HG03175 (cell line): ENCODE results near the gene SPAG4.

Experiments used
- ATAC-seq: cut with Tn5 transposase; IDR thresholded peaks from one replicate; pipeline ENCODE4 v1.9.1; 2021; ENCODE audit warnings: mild to moderate bottlenecking, moderate library complexity; ENCODE audit not compliant: unreplicated experiment

SPAG4 gene

GRCh38 chr20:35619196-35620095, 3.8 kb downstream of the SPAG4 start:
- ATAC-seq: peak; percentile 33

GRCh38 chr20:35620818-35621559, 5.4 kb downstream of the SPAG4 start:
- ATAC-seq: no peak

GRCh38 chr20:35621560-35621946, 5.9 kb downstream of the SPAG4 start:
- ATAC-seq: no peak

GRCh38 chr20:35625584-35626385, 10.2 kb downstream of the SPAG4 start:
- ATAC-seq: no peak

DNA sequence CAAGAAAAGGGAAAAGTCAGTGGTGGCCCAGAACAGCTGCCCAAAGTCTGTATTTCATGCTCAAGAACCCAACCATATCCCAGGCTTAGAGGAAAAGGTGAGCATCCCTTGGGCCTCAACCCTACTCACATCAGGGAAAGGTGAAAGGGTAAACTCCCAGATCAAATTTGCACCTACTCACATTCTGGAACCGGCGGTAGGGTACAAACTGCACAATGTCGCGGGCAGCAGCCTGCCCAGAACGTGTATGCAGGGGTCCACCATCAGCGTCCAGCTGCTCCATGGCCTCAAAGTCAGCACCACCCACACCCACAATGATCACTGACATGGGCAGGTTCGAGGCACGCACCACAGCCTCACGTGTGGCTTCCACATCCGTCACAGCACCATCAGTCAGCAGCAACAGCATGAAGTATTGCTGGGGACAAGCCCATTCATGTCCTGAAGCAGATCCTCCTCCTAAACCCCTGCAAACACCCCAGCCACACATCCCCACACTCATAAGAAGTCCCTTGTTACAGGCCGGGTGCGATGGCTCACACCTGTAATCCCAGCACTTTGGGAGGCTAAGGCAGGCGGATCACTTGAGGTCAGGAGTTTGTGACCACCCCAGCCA, 10.9 kb downstream of the SPAG4 start:
- ATAC-seq: no peak

DNA sequence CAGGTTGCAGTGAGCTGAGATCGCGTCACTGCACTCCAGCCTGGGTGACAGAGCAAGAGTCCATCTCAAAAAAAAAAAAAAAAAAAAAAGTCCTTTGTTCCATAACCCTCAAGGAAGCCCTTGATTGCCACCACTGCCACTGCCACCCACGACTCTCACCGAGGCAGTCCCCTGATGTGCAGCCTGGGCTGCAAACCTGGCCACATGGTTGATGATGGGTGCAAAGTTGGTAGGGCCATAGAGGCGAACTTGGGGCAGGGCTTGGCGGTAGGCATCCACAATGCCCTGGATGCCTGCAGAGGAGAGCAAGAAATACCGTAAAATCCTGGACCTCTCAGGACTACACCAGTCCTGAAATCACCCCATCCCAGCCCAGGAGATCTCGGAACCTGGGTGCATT, 11.5 kb downstream of the SPAG4 start:
- ATAC-seq: no peak

GRCh38 chr20:35629427-35630145, 14.0 kb downstream of the SPAG4 start:
- ATAC-seq: no peak

DNA sequence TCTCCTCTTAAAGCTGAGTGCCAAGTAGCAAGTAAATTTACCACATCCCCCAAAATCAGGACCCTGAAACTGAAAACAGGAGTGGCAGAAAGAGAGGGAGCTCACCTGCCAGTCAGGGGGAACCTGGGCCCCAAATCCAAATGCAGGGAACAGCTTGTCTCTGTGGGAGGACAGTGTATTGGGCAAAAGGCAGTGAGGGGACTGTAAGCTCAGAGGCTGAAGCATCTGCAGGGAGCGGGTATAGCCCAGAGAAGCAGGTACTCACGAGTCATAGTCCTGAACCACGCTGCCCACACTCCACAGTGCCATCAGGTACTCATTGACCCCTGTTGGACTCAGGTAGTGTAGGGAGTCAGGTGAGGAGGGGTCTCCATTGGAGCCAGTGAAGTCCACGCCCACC, 15.0 kb downstream of the SPAG4 start:
- no peak for ATAC-seq

DNA sequence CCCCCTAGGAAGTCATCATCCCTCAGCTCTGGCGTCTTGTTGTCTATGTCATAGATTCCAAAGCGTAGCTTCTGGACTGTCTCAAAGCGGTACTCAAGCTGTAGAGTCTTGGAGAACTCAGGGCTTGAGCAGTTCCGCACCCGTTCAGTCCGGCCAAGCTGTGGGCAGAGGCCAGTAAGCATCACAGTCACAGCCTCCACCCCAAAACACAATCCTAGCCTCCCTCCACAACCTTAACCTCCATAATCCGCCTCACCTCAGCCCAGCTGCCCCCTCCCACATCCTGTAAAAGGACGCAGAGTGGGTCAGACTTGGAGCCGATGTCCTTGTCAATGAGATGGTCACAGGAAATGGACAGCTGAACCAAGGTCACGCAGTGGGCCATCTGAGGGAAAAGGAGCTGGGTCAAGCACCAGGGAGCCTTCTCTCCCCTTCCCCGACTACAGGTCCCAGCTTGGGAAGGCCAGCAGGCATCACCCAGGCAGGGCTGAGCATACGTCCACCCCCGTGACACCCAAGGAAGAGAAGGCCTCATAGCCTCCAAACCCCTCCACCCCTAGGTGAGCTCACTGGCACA, 17.0 kb downstream of the SPAG4 start:
- ATAC-seq: no peak

DNA sequence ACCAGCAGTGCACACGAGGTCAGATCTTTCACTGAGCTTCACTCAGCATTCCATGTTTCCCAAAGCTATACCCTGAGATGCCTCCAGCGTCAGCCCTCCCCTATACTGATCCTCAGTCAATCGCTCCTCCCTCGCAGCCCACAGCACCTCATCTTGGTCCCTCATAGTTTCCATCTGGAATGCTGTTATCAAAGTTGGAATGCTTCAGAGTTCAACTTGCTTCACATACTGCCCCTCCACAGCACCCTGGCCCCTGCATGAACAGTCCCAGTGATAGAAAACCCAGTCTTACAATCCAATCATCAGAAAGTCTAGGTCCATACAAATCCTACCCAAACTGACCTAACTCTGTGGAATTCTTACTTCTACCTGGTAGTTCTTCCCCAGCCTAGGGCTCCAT, 20.0 kb downstream of the SPAG4 start:
- no peak for ATAC-seq

GRCh38 chr20:35636095-35636494, 20.5 kb downstream of the SPAG4 start:
- no peak for ATAC-seq

GRCh38 chr20:35637276-35637675, 21.6 kb downstream of the SPAG4 start:
- ATAC-seq: no peak

DNA sequence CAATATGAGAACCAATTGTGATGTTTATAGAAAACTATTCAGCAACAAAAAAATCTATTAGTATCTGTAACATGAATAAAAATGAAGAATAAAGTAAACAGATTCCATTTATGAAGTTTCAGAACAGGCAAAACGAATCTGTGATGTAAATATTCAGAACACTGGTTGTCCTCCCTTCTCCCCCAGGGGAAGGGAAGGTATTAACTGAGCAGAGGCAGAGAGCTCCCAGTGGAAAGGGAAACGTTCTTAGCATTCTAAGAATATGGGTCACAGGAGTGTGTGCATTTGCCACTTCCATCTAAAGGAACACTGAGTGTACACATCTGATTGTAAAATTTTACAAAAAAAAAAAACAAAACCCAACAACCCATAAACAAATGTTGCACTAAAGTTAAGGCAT, 23.1 kb downstream of the SPAG4 start:
- ATAC-seq: no peak

GRCh38 chr20:35640724-35641123, 25.1 kb downstream of the SPAG4 start:
- no peak for ATAC-seq

DNA sequence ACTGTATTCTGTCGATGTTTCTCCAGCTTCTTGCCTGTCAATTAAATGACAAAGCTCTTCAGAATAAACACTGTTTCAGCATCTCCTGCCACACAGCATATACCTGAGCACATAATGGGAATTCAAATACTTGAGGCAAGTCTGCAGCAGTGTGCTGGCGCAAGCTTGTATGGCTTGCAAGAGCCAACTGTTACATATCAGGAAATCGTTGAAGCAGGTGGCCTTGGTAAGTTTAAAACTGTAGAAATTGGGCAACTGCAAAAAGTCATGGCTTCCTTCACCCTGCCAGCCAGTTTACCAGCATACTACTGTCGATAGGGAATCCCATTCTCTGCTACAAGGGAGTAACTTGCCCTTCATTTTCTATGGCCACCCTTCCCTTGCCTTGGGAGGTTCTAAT, 26.1 kb downstream of the SPAG4 start:
- no peak for ATAC-seq

DNA sequence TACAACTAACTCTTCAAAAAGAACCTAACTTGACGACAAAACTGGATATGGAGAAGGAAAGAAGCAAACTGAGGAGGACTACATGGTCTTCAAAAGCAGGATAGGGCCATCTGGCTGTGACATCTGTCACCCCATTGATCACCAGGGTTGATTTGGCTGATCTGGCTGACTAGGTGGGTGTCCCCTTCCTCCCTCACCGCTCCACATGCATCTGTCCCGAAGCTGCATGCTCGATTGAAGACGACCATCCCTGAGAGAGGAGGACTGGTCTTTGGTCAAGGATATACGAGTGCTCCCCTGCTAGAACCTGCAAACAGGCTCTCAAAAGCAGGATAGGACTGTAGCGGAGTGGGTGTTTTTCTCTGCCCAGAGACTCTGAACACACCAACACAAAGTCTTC, 27.4 kb downstream of the SPAG4 start:
- no peak for ATAC-seq

DNA sequence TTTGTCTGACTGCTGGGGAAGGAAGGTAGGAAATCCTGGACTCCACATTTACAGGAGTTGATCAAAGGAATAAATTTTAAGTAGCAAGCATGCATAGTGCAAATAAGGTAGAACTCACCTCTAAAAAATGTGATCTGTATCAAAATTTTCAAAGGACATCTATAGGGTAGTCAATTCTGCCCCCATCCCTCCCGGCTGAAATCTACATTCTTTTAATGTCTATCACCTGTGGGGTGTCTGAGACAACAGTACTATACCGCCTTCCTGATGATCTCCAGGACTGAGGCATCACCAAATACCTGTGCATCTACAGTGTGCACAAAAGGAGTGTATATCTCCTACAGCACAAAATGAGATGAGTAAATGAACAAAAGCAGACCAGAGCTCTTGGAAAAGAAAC, 29.2 kb downstream of the SPAG4 start:
- ATAC-seq: no peak

GRCh38 chr20:35648836-35649235, 33.2 kb downstream of the SPAG4 start:
- no peak for ATAC-seq

- no peak for ATAC-seq
These were observed 35.0 kb downstream of the SPAG4 start for GRCh38 chr20:35650632-35651031.

DNA sequence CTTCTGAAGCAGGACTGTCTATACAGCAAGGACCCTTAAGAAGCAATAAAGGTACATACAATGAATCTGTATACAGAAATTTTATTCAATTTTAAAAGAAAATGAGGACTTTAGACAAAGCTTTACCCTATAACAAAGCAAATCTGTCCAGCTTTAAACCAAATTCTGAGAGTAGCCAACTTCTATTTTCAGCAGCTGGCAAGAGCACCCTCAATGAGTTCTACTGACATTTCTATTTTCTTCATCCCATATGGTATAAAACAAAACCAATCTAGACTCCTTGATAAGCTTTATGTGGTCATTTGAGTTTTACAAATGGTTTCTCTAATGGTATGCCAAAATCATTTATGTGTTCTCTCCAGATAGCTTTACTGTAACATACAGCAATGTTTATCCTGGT, 36.3 kb downstream of the SPAG4 start:
- no peak for ATAC-seq
